HG03460 (cell line): ENCODE results near the gene ULK4.
"Not testable (repeated sequence)": the region's sequence is repeated elsewhere in the genome, so short reads cannot be mapped to it uniquely, and the experiment has no call there.

Experiments used
- ATAC-seq: cut with Tn5 transposase; IDR thresholded peaks from one replicate; pipeline ENCODE4 v1.9.1; 2021; ENCODE audit not compliant: unreplicated experiment

The ULK4 gene

DNA sequence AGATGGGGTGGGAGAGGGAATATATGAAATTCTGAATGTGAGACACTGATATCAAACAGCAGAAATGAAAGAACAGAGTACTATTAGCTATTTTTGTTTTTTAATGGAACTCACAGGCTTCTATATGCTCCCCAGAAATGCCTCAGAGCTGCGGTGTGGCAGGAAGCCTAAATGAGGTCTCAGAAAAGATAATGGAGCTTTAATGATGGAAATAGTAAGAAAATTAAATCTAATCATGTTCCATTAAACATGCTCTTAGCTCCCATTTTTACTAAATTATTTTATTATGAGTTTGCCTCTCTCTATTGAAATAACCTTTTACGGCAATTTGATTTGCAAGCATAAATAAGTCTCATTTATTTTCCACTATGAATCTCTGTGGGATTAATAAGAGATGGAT, 378.9 kb downstream of the ULK4 start:
- no peak for ATAC-seq

DNA sequence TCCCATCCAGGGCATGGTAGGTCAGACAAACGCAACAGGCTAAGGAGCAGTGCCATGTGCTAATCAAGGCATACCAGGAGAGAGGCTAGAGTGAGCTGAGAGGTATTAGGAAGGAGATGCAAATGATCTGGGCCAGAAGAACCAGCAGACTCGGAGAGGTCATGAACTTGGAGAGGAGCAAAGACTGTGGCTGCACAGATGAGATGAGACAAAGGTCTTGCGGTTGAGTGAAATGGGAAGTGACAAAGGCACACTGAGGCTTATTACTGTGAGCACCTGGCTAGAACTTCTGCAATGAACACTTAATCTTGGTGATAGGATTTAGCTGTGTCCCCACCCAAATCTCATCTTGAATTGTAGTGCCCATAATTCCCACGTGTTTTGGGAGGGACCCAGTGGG, 380.2 kb downstream of the ULK4 start:
- peak; percentile 95 for ATAC-seq

DNA sequence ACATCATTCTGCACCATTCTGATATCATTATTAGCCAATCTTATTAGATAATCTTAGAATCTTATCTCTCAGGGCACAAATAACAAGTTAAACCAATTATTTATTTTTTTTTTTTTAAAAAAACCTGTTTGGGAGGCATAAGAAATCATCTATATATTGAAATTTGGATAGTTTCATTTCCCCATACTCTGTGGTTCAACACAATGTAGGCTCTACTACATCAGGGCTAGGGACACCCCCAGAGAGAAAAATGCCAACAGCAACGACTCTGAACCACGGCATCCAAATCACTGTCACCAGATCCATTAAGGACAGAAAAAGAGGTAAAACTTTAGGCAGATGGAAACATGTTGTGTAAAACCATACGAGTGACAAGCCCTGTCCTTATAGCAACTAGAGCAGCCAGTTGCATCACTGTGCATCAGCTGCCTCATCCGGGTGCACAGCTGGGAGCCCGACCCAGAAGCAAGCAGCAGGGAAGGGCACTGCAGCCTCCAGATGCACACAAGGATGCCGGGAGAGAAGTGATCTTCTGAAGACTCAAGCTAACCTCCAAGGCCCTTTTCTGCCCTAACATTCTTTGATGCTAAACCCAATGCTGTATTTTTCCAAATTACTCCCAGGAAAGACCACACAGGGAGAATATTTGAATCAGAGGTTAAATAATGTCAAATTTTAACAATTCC, 381.5 kb downstream of the ULK4 start:
- no peak for ATAC-seq

DNA sequence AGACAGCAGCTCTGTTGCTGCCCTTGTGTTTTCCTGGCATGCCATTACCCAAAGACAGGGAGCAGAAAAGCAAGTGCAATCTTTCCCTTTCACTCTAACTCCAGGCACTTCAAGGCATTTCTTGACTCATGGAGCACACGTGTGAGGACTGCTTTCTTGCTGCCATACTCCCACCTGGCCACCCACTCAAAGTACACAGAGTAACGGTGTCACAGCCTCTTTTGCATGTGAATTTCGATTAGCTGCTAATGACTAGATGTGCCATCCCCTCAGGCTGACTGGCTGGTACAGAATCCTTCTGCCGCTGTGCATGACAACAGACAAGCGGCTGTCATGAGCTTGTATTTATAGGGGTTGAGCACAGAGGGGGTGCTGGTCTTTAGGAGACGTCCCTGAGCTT, 382.0 kb downstream of the ULK4 start:
- ATAC-seq, result no peak

DNA sequence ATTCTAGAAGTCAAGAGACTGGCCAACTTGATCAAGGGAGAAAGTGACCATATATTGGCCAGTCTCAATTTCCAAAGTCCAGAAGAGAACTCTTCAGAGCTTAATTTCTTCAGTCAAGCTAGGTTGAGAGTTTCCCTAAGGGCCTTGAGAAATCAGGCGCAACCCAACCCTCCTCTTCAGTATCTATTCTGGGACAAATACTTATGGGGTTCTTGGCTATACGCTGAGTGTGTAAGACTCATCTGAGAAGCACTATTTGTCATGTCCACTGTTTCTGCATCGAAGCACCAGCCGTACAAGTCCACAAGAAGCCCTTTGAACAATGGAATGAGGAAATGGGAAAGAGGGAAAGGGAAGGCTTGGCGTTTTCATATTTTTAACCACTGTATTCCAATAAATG, 383.1 kb downstream of the ULK4 start:
- no peak for ATAC-seq

DNA sequence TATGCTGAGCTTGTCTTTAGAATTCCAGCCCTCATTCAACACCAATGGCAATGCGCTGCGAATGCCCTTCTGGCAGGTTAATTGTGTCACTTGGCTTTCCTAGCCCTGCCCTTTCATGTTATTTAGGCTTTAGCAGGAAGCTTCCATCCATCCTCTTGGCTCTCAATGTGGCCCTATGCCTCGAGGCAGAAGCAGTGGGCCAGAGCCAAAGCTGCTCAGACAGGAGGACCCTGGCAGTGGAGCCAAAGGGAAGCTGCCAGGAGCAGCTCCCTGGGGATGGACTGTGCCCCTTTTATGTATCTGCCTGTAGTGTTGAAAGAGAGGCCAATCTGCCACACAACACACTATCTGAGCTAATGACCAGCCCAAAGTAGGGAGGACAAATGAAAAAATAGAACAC, 386.2 kb downstream of the ULK4 start:
- ATAC-seq, result no peak

DNA sequence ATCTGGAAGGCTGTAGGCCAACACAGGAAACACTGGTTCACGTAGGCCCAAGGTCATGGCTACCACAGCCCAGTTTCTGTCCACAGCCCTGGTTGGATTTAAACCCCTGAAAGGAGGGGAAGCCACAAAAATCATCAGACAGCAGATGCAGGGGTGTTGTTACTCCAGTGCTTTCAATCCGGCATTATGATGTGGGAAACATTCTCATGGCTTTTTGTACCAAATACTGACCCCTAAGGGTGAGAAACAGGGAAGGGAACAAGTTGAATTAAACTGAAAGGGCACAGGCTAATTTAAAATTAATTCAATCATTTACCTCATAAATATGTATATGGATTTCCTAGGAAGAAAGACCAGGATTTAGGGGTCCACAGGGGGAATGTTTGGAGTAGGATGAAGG, 387.0 kb downstream of the ULK4 start:
- no peak for ATAC-seq

DNA sequence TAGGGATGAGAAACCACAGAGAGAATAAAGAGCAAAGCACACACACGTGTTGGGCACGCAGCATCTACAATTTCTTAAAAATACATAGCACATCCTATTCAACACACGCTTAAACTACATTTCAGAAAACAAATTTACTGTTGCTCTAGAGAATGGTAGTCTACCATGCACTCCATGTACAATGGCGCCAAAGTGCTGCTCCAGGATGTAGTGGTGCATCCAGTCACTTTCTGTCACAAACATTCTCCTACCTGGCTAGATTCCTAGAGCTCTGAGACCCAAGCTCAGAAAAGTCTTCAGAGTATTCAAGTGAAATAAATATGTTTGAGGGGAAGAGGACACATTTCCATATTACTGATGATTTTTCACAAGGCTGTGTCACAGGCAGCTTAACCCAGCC, 388.3 kb downstream of the ULK4 start:
- no peak for ATAC-seq

DNA sequence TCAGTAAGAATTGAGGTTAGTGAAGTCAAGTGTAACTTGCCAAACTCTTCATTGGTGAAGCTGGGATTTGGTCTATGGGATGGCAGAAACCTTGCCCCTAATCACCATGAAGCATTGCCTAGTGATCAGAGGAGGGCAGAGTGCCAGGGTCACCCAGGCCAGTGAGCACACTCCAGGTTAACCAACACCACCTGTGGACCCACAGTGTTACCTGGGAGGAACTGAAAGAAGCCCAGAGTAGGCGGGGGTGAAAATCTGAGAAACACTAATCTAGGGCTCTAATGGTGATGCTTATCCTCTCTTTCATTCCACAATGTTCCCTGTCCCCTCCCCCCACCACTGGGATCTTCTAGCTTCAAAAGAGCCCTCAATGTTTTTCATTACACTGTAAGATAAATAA, 389.8 kb downstream of the ULK4 start:
- no peak for ATAC-seq

DNA sequence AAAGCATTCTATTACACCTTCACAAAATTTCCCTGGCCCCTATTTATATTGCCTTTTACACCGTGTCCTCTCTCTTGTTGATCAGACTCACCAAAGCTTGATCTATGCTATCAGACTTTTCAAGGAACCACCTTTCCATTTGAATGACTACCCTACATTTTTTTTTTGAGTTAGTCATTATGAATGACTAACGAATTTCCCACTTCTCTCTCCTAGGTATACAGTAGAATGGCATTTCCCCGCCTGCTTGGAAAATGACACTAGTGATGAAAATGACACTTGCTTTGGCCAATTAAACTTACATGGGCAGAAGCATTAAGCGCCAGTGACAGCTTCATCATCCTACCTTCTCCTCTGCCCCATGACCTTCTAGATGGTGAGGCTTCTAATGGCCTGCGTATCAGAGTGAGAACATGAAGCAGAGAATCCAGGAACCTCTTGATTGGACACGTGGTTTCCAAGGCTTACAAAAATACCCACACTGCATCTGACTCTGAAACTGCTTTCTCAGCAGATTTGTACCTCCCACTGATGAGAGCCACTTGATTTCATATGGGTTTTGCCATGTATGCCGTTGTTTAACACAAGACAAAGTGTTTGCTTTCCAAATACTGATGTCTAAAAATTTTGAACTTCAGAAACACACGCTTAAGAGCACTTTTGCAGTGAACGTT, 392.1 kb downstream of the ULK4 start:
- ATAC-seq, result no peak

DNA sequence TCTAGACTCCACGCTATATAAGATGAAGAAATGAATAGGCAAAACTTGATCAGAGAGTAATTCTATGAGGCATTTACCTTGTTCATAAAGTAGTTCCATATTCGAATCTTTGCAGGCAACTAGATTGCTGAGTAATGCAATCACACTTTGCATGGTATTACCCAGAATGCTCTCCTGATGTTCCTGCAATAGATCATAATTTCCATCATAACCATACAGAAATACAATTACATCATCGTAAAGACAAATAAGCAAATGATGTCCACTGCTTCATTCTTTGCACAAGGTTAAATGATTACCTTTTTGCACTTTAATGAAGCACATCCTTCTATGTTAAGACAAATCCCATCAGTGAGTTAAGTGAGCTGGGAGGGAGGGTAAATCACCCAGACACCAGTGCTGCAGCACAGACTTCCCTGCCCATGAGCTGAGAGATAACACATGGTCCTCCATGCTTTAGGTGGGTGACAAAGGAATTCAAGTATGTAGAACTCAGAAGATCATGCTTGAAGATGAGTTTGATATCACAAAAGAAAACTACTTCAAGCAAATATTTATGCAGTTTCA, 395.9 kb downstream of the ULK4 start:
- ATAC-seq, result no peak

DNA sequence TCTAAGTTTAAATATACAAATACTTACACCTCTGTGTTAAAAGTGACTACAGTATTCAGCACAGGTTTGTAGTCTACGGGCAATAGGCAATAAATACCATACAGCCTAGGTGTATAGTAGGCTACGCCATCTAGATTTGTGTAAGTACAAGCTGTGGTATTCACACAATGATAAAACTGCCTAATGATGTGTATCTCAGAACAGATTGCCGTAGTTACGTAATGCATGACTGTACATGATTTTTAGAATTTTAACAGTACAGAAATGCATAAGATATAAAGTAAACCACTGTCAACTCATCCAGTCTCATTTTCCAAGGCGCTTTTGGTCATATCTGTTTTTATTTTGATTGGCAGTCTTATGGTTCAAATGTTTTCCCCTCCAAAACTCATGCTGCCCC, 396.9 kb downstream of the ULK4 start:
- ATAC-seq, result no peak

DNA sequence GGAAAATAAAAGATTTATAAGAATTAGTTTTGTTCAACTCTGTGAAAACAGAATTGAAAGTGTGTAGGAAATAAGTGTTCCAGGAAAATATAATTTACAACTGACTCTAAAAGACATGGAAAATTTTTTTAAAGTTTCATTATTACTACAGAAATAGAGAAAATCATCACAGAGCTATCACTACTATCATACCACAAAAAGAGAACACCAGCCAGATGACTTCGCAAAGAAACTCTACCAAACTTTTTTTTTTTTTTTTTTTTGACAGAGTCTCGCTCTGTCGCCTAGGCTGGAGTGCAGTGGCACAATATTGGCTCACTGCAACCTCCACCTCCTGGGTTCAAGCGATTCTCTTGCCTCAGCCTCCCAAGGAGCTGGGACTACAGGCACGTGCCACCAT, 405.7 kb downstream of the ULK4 start:
- not testable (repeated sequence) for ATAC-seq

DNA sequence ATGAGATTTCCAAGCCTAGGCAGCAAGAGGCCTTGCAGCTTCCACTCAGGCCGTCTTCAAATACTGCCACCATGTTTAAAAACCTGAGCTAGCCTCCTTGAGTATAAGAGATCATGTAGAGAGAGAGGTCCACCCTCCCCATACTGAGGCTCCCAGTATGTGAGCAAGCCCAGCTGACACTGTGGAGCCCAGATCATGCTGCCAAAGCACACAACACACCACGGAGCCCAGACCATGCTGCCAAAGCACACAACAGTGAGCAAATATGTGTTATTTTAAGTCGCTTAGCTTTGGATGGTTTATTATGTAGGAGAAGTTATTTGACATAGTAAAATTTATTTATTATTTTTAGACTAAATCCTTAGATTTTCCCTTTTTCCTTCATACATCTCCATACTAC, 428.9 kb downstream of the ULK4 start:
- no peak for ATAC-seq

DNA sequence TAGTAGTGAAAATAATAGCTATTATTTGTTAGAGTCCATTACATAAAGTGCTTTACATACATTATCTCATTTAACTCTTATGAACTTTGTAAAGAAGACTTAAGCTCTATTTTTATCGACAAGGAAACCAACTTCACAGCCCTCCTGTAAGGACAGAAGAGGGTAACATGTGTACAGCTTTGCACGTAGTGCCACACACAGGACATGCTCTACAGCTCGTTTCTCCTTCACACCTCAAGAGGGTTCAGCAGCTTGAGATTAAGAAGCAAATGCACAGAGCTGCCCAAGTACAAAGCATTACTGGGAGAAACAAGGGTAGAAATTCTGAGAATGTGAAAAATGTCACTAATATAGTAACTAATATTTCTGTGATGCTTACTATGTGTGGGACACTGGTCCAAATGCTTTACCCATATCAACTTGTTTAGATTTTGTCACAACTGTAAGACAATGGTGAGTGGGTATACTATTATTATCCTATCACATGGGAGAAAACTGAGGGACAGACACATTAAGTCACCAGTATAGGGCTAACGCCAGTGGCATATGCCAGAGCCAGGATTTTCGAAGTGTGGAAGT, 434.8 kb downstream of the ULK4 start:
- no peak for ATAC-seq

DNA sequence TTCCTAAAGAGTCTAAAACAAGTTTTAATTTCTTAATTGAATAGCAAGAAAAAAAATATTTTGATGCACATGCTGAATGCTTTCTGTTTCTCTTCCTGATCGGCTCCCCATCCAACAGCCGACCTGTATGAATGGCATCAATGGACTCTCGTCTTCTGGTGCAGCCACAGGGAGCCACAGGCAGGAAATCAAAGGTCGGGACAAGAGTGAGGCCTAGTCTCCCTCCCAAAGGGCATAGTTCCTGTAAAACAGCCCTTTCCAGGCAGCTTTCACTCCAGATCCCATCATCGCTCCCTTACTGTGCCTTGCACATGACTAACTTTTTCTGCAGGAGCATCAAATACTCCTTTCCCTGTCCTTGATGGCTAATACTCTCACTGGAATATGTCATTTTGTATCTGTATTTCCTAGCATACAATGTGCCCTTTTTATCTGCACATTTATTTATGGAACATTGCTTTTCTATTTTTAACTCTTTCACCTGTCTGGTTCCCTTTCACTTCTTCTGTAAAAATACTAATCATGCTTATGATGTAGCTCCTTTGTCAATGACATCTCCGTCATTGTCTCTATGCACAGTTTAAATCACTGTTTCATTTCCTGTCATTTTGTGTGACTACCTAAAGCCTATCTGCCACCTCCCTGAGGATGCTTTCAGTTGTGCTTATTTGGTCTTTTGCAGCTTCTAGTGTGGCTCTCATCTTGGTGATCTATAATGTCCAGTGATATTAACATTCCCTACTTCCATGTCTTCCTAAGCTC, 436.4 kb downstream of the ULK4 start:
- no peak for ATAC-seq

DNA sequence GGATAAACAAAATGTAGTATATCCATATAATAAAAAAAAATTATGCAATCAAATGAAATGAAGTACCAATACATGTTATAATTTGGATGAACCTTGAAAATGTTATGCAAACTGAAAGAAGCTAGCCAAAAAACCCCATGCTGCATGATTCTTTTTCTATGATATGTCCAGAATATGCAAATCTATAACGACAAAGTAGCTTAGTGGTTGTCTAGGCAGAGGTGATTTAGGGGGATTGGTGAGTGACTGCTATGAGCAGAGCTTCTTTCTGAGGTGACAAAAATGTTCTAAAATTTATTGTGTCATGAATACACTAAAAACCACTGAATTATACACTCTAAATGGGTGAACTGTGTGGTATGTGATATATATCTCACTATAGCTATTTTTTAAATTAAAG, 438.0 kb downstream of the ULK4 start:
- ATAC-seq, result no peak

DNA sequence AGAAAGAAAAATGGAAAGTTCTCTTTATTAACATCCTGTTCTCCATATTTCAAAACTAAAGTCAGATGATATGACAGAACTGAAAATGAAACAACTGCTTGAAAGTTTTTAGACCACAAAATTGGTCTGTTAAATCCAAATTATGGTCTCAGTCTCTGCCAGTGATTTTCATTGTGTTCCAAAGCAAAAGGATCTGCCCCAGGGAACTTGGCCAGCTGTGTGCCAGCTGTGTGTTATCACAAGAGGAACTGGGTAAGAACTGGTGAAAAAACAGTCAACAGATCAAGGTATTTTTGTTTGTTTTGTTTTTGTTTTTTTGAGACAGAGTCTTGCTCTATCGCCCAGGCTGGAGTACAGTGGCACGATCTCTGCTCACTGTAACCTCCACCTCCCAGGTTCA, 439.3 kb downstream of the ULK4 start:
- ATAC-seq, result peak; percentile 71

DNA sequence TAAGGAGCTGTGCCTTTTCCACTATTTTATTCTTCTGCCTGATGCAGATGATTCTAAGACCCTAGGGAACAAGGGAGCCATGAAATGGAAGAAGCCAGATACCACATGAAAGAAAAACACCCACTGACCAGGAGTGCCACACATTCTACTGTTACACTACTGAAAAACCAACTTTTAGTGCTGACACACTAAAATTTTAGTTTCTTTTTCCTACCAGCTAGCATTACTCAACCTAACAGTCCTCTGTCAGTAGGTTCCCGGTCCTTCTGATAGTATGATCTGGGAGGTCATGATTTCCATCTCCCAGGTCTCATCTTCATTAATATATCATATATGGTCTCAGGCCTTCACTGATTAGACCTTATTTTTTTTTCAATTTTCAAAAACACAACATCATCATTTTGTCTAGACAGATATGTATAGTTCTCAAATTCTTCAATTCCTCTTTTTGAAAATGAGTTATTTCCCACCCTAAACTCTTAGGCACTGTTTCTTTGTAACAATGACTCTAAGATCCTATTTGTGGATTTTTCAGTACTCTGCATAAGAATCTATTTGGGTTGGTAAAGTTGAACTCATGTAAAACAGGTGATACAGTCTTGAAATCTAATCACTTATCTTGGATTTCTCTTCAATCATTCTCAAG, 440.8 kb downstream of the ULK4 start:
- ATAC-seq, result no peak

DNA sequence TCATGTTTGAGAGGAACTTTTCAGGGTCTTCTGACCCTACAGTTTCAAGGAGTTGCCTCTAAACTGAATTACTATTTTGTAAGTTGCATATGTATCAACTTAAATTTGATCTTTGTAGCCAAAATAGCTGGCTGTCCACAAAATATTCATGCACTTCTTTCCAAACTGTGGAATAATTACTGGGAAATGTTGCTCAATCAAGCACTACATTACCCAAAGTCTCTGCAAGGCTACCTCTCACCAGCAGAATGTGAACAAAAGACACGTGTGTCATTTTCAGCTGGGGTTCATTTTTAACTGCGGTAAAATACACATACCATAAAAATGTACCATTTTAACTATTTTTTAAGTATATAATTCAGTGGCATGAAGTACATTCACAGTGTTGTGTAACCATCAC, 442.2 kb downstream of the ULK4 start:
- ATAC-seq, result no peak

DNA sequence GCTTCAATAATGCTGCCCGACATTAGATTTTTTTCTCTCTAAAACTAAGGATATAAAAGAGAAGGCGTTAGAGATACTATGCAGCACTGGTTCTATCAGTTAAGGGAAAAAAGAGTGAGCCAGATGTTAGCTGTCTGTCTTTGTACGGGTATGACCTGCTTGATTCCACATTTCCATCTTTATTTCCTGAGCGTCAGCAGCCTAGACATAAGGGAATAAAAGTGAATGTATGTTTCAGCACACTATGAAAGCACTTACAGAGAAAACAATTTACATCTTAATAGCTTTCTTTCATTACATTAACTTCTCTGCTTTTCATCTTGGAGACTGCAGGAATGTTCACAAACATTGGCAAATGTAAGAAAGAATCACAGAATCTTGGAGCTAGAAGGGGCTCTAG, 443.3 kb downstream of the ULK4 start:
- ATAC-seq, result no peak
